Measurements from ENCODE around the gene TBX10. TPM values are rescaled to one million over a fixed set of nuclear protein-coding genes. Genes with fewer than 3 reads are reported as not detected.
"Not testable (repeated sequence)": the region's sequence is repeated elsewhere in the genome, so short reads cannot be mapped to it uniquely, and the experiment has no call there.

Gene TBX10
- polyA plus RNA-seq, 1 donor (not counting 4 experiments of a cell fraction or from before 2014, with no cell fraction given), result not detected

GRCh38 chr11:67593565-67593905, 46.0 kb downstream of the TBX10 start:
- H2AFZ ChIP-seq (ENCODE audit: control insufficient read depth, low read length), result peak overlapping the region; percentile 61
- H3K9me3 ChIP-seq (ENCODE audit: control insufficient read depth, low read depth, low read length), result no peaks in the 10 kb centered on the region
- H3K4me1 ChIP-seq (ENCODE audit: control insufficient read depth, extremely low read depth, insufficient read depth, low read length), result peaks cover 13% of the 10 kb centered on the region
- no peaks in the 10 kb centered on the region for H3K27me3 ChIP-seq (ENCODE audit: control insufficient read depth, extremely low read depth, insufficient read depth, low read length)
- FAIRE-seq (no peak), DNase-seq (ENCODE audit: low read depth, low spot score) (no peak)
- H3K4me3 ChIP-seq (ENCODE audit: control insufficient read depth in 2 of 3, extremely low read depth in 1 of 3, insufficient read depth in 2 of 3, low read depth in 1 of 3, low read length in 3 of 3), result no peak overlapping the region
- no peaks in the 10 kb centered on the region for H3K79me2 ChIP-seq (ENCODE audit: control insufficient read depth, insufficient read depth, low read length)
- H3K9ac ChIP-seq (ENCODE audit: control insufficient read depth, extremely low read depth, insufficient read depth, low read length), result no peak overlapping the region
- no peaks in the 10 kb centered on the region for H4K20me1 ChIP-seq (ENCODE audit: control insufficient read depth, extremely low read depth, insufficient read depth, low read length)
- dilution Hi-C loops (cut with MboI; ENCODE audit: extremely low pct_ligation_motif_present, low sequenced_read_pairs), result no loop called here
- H3K27ac ChIP-seq (ENCODE audit: control insufficient read depth, insufficient read depth, low read length), result no peak overlapping the region
- H3K9me1 ChIP-seq (ENCODE audit: control insufficient read depth, extremely low read depth, insufficient read depth, low read length), result no peaks in the 10 kb centered on the region
- no peak for TF ChIP-seq EZH2 (IDR thresholded peaks at IDR 0.05; ENCODE audit: low read length)
- H3K4me2 ChIP-seq (ENCODE audit: control insufficient read depth, extremely low read depth, insufficient read depth, low read depth, low read length), result peak overlapping the region; percentile 66
- no peaks in the 10 kb centered on the region for H3K36me3 ChIP-seq (ENCODE audit: control insufficient read depth in 2 of 2, extremely low read depth in 1 of 2, insufficient read depth in 2 of 2, low read length in 2 of 2)

GRCh38 chr11:67592880-67593564, 46.5 kb downstream of the TBX10 start:
- peak overlapping the region; percentile 66 for H3K4me2 ChIP-seq (ENCODE audit: control insufficient read depth, extremely low read depth, insufficient read depth, low read depth, low read length)
- peaks cover 2 to 3% of the 10 kb centered on the region in 2 experiments for H3K36me3 ChIP-seq (ENCODE audit: control insufficient read depth in 2 of 2, extremely low read depth in 1 of 2, insufficient read depth in 2 of 2, low read length in 2 of 2)
- H3K9me3 ChIP-seq (ENCODE audit: control insufficient read depth, low read depth, low read length), result no peaks in the 10 kb centered on the region
- no peak overlapping the region for H3K4me3 ChIP-seq (ENCODE audit: control insufficient read depth in 2 of 3, extremely low read depth in 1 of 3, insufficient read depth in 2 of 3, low read depth in 1 of 3, low read length in 3 of 3)
- no peaks in the 10 kb centered on the region for H3K9me1 ChIP-seq (ENCODE audit: control insufficient read depth, extremely low read depth, insufficient read depth, low read length)
- H2AFZ ChIP-seq (ENCODE audit: control insufficient read depth, low read length), result peak overlapping the region; percentile 61
- peaks cover 13% of the 10 kb centered on the region for H3K4me1 ChIP-seq (ENCODE audit: control insufficient read depth, extremely low read depth, insufficient read depth, low read length)
- H3K27ac ChIP-seq (ENCODE audit: control insufficient read depth, insufficient read depth, low read length), result no peak overlapping the region
- no peak for DNase-seq (ENCODE audit: low read depth, low spot score)
- H3K9ac ChIP-seq (ENCODE audit: control insufficient read depth, extremely low read depth, insufficient read depth, low read length), result no peak overlapping the region
- H3K79me2 ChIP-seq (ENCODE audit: control insufficient read depth, insufficient read depth, low read length), result no peaks in the 10 kb centered on the region
- no peaks in the 10 kb centered on the region for H4K20me1 ChIP-seq (ENCODE audit: control insufficient read depth, extremely low read depth, insufficient read depth, low read length)
- no peaks in the 10 kb centered on the region for H3K27me3 ChIP-seq (ENCODE audit: control insufficient read depth, extremely low read depth, insufficient read depth, low read length)
- peak; percentile 56 for FAIRE-seq
- TF ChIP-seq CTCF (optimal IDR thresholded peaks at IDR 0.05 in 1 of 3, IDR thresholded peaks at IDR 0.05 in 1 of 3, conservative IDR thresholded peaks at IDR 0.05 in 1 of 3; ENCODE audit: extremely low read depth in 1 of 3, insufficient read depth in 2 of 3, low read length in 3 of 3) (no peak), EZH2 (IDR thresholded peaks at IDR 0.05; ENCODE audit: low read length) (no peak)
- dilution Hi-C loops (cut with MboI; ENCODE audit: extremely low pct_ligation_motif_present, low sequenced_read_pairs), result no loop called here

- H3K4me3 ChIP-seq (ENCODE audit: control insufficient read depth in 2 of 3, extremely low read depth in 1 of 3, insufficient read depth in 2 of 3, low read depth in 1 of 3, low read length in 3 of 3); H3K27ac ChIP-seq (ENCODE audit: control insufficient read depth, insufficient read depth, low read length); H3K9me1 ChIP-seq (ENCODE audit: control insufficient read depth, extremely low read depth, insufficient read depth, low read length); dilution Hi-C loops (cut with MboI; ENCODE audit: extremely low pct_ligation_motif_present, low sequenced_read_pairs); H3K4me2 ChIP-seq (ENCODE audit: control insufficient read depth, extremely low read depth, insufficient read depth, low read depth, low read length); H3K9me3 ChIP-seq (ENCODE audit: control insufficient read depth, low read depth, low read length); H3K9ac ChIP-seq (ENCODE audit: control insufficient read depth, extremely low read depth, insufficient read depth, low read length); H3K27me3 ChIP-seq (ENCODE audit: control insufficient read depth, extremely low read depth, insufficient read depth, low read length); H2AFZ ChIP-seq (ENCODE audit: control insufficient read depth, low read length); DNase-seq (ENCODE audit: low read depth, low spot score); FAIRE-seq: not testable (repeated sequence)
- Histone ChIP-seq H4K20me1 (ENCODE audit: control insufficient read depth, extremely low read depth, insufficient read depth, low read length) (peaks cover 23% of the 10 kb centered on the region), H3K36me3 (ENCODE audit: control insufficient read depth in 2 of 2, extremely low read depth in 1 of 2, insufficient read depth in 2 of 2, low read length in 2 of 2) (peaks cover 20 to 30% of the 10 kb centered on the region in 2 experiments), H3K79me2 (ENCODE audit: control insufficient read depth, insufficient read depth, low read length) (peaks cover 23% of the 10 kb centered on the region), H3K4me1 (ENCODE audit: control insufficient read depth, extremely low read depth, insufficient read depth, low read length) (peaks cover 29% of the 10 kb centered on the region)
These were observed 50.6 kb downstream of the TBX10 start for GRCh38 chr11:67588899-67589415.

Data from keratinocyte (primary cell).